Kidney (tissue), 14 donors: Measurements from ENCODE around the gene FNDC11. TPM values are rescaled to one million over a fixed set of nuclear protein-coding genes. Genes with fewer than 3 reads are reported as not detected.

ENCODE experiments used
- DNase-seq, 5 donors: peaks; one replicate each; pipeline ENCODE4 v3.0.0-alpha.2; 2013 to 2020
- FAIRE-seq: peaks from 2 replicates; lab custom pipeline; 2012; peaks lifted over from hg19 to GRCh38; lab: Jason Lieb, UNC
- H3K27ac ChIP-seq, 2 donors: one replicate each; pipeline ENCODE4 v1.7.0; 2013; ENCODE audit warnings: low read depth in 2 of 2, low read length in 2 of 2, inconsistent platforms in 1 of 2
- H3K27me3 ChIP-seq: one replicate; pipeline ENCODE4 v1.7.1; 2013; ENCODE audit warnings: low read length, inconsistent platforms; ENCODE audit not compliant: control insufficient read depth, insufficient read depth
- H3K36me3 ChIP-seq, 3 donors: one replicate each; pipeline versions ENCODE4 v1.7.0 to v1.7.1; 2013; ENCODE audit warnings: low read length in 3 of 3, control low read depth in 1 of 3, inconsistent platforms in 1 of 3; ENCODE audit not compliant: insufficient read depth in 3 of 3, control insufficient read depth in 2 of 3
- H3K4me1 ChIP-seq, 3 donors: one replicate each; pipeline versions ENCODE4 v1.7.0 to v1.7.1; 2013; ENCODE audit warnings: low read length in 3 of 3, inconsistent platforms in 1 of 3, low read depth in 1 of 3; ENCODE audit not compliant: control insufficient read depth in 2 of 3, insufficient read depth in 2 of 3
- H3K4me3 ChIP-seq, 3 donors: one replicate each; pipeline versions ENCODE4 v1.7.0 to v1.8.1; 2013; ENCODE audit warnings: low read length in 3 of 3, control low read depth in 1 of 3, inconsistent platforms in 1 of 3
- H3K9ac ChIP-seq, 3 donors: one replicate each; pipeline versions ENCODE4 v1.7.0 to v1.7.1; 2013; ENCODE audit warnings: low read length in 3 of 3, control low read depth in 1 of 3, inconsistent platforms in 1 of 3
- H3K9me3 ChIP-seq, 3 donors: one replicate each; pipeline versions ENCODE4 v1.7.0 to v1.7.1; 2013; ENCODE audit warnings: low read length in 3 of 3, control low read depth in 1 of 3, inconsistent platforms in 1 of 3; ENCODE audit not compliant: control insufficient read depth in 2 of 3, insufficient read depth in 1 of 3
- intact Hi-C: fragments of 100-400 bp; cut with DNase I; formaldehyde crosslinking; loops from one replicate; pipeline ENCODE4 v1.11.1; 2022
- polyA plus RNA-seq: library from polyadenylated mRNA; stranded (reverse); fragments of 350-450 nt; fragmentation: Illumina TruSeq; extraction: RNeasy Lipid Tissue Mini Kit (QIAGEN cat#74804); gene quantifications from one replicate; pipeline ENCODE4 v1.2.3, GENCODE V29; 2014; ENCODE audit warnings: low read depth, low replicate concordance; ENCODE audit not compliant: insufficient read depth
- total RNA-seq: library from RNA; stranded (reverse); fragmentation: NEBNext Ultra II Directional; extraction: Animal tissue kit (Norgen Biotek cat#: 25700); gene quantifications from one replicate; pipeline ENCODE4 v1.2.1, GENCODE V29; 2021
- TF ChIP-seq, protein P1 (sequence below): IDR thresholded peaks from 3 replicates; pipeline ENCODE4 v1.5.1; 2012; ENCODE audit warnings: mild to moderate bottlenecking, moderate library complexity, borderline replicate concordance; ENCODE audit not compliant: insufficient read depth; ENCODE audit errors: extremely low read depth
- donor health status: control.
- donor health status: control.
- donor health status: control.
- donor health status: control.
- donor health status: control.
- donor health status: DM: yes; HTN: yes; CAD: no.
- donor health status: Normal renal cell carcinoma (clear cell type).

The FNDC11 gene
- total and polyA plus RNA-seq, 2 donors from 2014 or later = 0.47 to 1.6 TPM

DNA sequence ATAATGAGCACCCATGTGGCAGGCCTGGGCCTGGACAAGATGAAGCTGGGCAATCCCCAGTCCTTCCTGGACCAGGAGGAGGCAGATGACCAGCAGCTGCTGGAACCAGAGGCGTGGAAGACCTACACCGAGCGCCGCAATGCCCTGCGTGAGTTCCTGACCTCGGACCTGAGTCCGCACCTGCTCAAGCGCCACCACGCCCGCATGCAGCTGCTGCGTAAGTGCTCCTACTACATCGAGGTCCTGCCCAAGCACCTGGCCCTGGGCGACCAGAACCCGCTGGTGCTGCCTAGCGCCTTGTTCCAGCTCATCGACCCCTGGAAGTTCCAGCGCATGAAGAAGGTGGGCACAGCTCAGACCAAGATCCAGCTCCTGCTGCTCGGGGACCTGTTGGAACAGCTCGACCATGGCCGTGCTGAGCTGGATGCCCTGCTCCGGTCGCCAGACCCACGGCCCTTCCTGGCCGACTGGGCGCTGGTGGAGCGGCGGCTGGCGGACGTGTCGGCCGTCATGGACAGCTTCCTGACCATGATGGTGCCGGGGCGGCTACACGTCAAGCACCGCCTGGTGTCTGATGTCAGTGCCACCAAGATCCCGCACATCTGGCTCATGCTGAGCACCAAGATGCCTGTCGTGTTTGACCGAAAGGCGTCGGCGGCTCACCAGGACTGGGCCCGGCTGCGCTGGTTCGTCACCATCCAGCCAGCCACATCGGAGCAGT lies 1.9 kb downstream of the FNDC11 start:
- Histone ChIP-seq H3K4me3 (no peak overlapping the region), H3K4me1 (no peaks in the 10 kb centered on the region), H3K36me3 (peaks cover 0 to under 1% (median 0%) of the 10 kb centered on the region in 3 donors), H3K27me3 (no peaks in the 10 kb centered on the region), H3K9me3 (no peaks in the 10 kb centered on the region), H3K9ac (no peak overlapping the region), H3K27ac (no peak overlapping the region)
- TF ChIP-seq, protein P1, sequence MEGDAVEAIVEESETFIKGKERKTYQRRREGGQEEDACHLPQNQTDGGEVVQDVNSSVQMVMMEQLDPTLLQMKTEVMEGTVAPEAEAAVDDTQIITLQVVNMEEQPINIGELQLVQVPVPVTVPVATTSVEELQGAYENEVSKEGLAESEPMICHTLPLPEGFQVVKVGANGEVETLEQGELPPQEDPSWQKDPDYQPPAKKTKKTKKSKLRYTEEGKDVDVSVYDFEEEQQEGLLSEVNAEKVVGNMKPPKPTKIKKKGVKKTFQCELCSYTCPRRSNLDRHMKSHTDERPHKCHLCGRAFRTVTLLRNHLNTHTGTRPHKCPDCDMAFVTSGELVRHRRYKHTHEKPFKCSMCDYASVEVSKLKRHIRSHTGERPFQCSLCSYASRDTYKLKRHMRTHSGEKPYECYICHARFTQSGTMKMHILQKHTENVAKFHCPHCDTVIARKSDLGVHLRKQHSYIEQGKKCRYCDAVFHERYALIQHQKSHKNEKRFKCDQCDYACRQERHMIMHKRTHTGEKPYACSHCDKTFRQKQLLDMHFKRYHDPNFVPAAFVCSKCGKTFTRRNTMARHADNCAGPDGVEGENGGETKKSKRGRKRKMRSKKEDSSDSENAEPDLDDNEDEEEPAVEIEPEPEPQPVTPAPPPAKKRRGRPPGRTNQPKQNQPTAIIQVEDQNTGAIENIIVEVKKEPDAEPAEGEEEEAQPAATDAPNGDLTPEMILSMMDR = no peak
- FAIRE-seq = no peak
- peak in 2 of 5 donors; percentile 31 to 39 for DNase-seq
- intact Hi-C loops = no loop called here

DNA sequence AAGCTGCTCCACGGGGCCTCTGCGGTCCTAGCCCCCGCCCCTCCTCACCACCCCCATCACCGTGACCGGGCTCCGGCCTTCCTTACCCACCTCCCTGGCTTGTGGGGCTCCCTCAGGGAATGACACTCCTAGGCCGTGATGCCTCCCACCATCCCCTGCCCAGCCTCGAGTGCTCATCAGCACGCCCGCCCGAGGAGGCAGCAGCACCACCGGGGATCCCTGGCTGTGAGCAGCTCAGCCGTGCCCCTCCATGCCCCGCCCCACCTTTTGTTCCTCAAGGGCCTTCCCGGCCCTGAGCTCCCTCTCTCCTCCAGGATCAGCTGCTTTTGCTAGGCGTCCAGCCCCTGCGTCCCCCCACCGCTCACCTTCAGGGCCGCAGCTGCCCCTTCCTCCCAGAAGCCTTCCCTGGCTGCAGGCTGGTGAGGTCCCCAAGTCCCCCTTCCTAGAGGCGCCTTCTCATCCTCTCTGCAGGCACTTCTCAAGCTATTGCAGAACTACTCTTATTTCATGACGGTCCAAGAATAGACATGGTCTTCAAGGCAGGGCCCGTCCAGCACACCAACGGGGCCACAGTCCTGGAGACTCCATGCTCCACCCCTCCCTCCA lies 3.0 kb downstream of the FNDC11 start:
- intact Hi-C loops = no loop called here
- Histone ChIP-seq H3K36me3 (peaks cover 0 to 3% (median 0%) of the 10 kb centered on the region in 3 donors), H3K4me1 (no peaks in the 10 kb centered on the region), H3K27me3 (no peaks in the 10 kb centered on the region), H3K9ac (no peak overlapping the region), H3K9me3 (no peaks in the 10 kb centered on the region), H3K4me3 (no peak overlapping the region), H3K27ac (no peak overlapping the region)
- TF ChIP-seq, protein P1 = no peak
- FAIRE-seq (no peak), DNase-seq (no peak)

DNA sequence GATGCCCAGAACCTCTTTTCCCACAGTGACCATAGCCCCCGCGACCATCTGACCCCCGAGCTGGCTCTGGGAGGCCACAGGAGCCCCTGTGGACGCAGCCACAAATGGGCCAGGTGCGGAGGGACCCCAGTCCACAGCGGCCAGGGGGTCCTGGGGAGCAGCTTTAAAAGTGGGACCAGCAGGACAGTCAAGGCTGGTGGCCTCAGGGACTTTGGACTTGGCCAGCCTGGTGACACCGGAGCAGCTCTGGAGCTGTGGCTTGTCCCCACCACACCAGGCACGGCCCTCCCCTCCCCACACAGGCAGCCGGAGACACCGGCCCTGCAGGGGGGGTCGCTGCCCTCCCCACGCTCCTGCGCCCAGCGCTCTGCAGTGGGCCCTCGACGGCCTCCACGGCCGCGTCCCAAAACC lies 3.5 kb downstream of the FNDC11 start:
- no peaks in the 10 kb centered on the region for H3K9me3 ChIP-seq
- no peak overlapping the region for H3K4me3 ChIP-seq
- TF ChIP-seq, protein P1 = no peak
- no peaks in the 10 kb centered on the region for H3K27me3 ChIP-seq
- no peaks in the 10 kb centered on the region for H3K4me1 ChIP-seq
- DNase-seq = no peak
- H3K36me3 ChIP-seq = peaks cover 0 to 3% (median 0%) of the 10 kb centered on the region in 3 donors
- no peak for FAIRE-seq
- no peak overlapping the region for H3K27ac ChIP-seq
- intact Hi-C loops = no loop called here
- no peak overlapping the region for H3K9ac ChIP-seq
